ENCODE results near the gene SAMD5. TPM values are rescaled to one million over a fixed set of nuclear protein-coding genes. Genes with fewer than 3 reads are reported as not detected.

Gene SAMD5
- polyA plus RNA-seq, 1 donor from 2014 or later = 14.1 TPM

GRCh38 chr6:147563472-147563871 is 55.0 kb downstream of the SAMD5 start:
- Histone ChIP-seq H3F3A (ENCODE audit: insufficient read depth, low read length, poor library complexity, severe bottlenecking) (no peaks in the 10 kb centered on the region), H3K9ac (ENCODE audit: low read length) (no peak overlapping the region), H2AFZ (ENCODE audit: low read depth, low read length) (no peak overlapping the region), H3K79me2 (replicated peaks; ENCODE audit: insufficient read depth, low read length) (no peaks in the 10 kb centered on the region), H3K27ac (ENCODE audit: low read length) (no peak overlapping the region), H3K4me3 (ENCODE audit: low read length) (no peak overlapping the region), H3K27me3 (ENCODE audit: insufficient read depth, low read depth, low read length) (no peaks in the 10 kb centered on the region), H3K4me2 (ENCODE audit: low read length) (no peak overlapping the region), H4K20me1 (ENCODE audit: insufficient read depth) (no peaks in the 10 kb centered on the region), H3K36me3 (ENCODE audit: insufficient read depth, low read length) (no peaks in the 10 kb centered on the region), H3K9me2 (ENCODE audit: insufficient read depth, low read length) (no peaks in the 10 kb centered on the region), H3K9me3 (ENCODE audit: low read length) (no peaks in the 10 kb centered on the region)
- TF ChIP-seq RAD21 (conservative IDR thresholded peaks at IDR 0.05) = no peak
- TF ChIP-seq CTCF (IDR thresholded peaks at IDR 0.05; ENCODE audit: poor library complexity, severe bottlenecking) = no peak

DNA sequence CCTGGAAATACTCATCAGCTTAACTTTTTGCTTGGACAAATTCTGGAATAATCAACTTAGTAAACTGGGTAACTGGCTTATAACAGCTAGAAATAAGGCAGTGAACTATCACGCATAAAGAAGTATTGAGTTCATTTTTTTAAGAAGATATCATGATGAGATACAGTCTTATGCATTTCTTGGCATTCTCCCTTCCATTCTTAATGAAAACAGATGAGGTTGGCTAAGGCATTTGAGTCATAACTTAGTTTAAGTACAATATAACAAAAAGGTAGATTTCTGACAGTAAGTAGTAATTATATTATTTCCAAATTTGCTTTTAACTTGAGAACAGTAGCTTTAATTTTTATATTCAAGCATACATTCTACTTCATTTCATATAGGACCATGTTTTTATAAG is 56.1 kb downstream of the SAMD5 start:
- Histone ChIP-seq H3K4me3 (ENCODE audit: low read length) (no peak overlapping the region), H3K9ac (ENCODE audit: low read length) (no peak overlapping the region), H3K9me2 (ENCODE audit: insufficient read depth, low read length) (no peaks in the 10 kb centered on the region), H3K9me3 (ENCODE audit: low read length) (no peaks in the 10 kb centered on the region), H3K36me3 (ENCODE audit: insufficient read depth, low read length) (no peaks in the 10 kb centered on the region), H3K4me2 (ENCODE audit: low read length) (no peak overlapping the region), H2AFZ (ENCODE audit: low read depth, low read length) (no peak overlapping the region), H3F3A (ENCODE audit: insufficient read depth, low read length, poor library complexity, severe bottlenecking) (no peaks in the 10 kb centered on the region), H3K79me2 (replicated peaks; ENCODE audit: insufficient read depth, low read length) (no peaks in the 10 kb centered on the region), H3K27ac (ENCODE audit: low read length) (no peak overlapping the region), H4K20me1 (ENCODE audit: insufficient read depth) (no peaks in the 10 kb centered on the region), H3K27me3 (ENCODE audit: insufficient read depth, low read depth, low read length) (no peaks in the 10 kb centered on the region)
- TF ChIP-seq EZH2 (IDR thresholded peaks at IDR 0.05; ENCODE audit: borderline replicate concordance, insufficient read depth, low read length, poor library complexity, severe bottlenecking) (no peak), POLR2AphosphoS5 (IDR thresholded peaks at IDR 0.05) (no peak), SMC3 (conservative IDR thresholded peaks at IDR 0.05; ENCODE audit: poor library complexity) (no peak), MXI1 (conservative IDR thresholded peaks at IDR 0.05; ENCODE audit: poor library complexity, severe bottlenecking) (no peak), CTCF (IDR thresholded peaks at IDR 0.05; ENCODE audit: poor library complexity, severe bottlenecking) (no peak), RAD21 (conservative IDR thresholded peaks at IDR 0.05) (no peak), TAF1 (IDR thresholded peaks at IDR 0.05; ENCODE audit: low read depth) (no peak), EP300 (conservative IDR thresholded peaks at IDR 0.05; ENCODE audit: poor library complexity, severe bottlenecking) (no peak)
- TF ChIP-seq, protein P1, sequence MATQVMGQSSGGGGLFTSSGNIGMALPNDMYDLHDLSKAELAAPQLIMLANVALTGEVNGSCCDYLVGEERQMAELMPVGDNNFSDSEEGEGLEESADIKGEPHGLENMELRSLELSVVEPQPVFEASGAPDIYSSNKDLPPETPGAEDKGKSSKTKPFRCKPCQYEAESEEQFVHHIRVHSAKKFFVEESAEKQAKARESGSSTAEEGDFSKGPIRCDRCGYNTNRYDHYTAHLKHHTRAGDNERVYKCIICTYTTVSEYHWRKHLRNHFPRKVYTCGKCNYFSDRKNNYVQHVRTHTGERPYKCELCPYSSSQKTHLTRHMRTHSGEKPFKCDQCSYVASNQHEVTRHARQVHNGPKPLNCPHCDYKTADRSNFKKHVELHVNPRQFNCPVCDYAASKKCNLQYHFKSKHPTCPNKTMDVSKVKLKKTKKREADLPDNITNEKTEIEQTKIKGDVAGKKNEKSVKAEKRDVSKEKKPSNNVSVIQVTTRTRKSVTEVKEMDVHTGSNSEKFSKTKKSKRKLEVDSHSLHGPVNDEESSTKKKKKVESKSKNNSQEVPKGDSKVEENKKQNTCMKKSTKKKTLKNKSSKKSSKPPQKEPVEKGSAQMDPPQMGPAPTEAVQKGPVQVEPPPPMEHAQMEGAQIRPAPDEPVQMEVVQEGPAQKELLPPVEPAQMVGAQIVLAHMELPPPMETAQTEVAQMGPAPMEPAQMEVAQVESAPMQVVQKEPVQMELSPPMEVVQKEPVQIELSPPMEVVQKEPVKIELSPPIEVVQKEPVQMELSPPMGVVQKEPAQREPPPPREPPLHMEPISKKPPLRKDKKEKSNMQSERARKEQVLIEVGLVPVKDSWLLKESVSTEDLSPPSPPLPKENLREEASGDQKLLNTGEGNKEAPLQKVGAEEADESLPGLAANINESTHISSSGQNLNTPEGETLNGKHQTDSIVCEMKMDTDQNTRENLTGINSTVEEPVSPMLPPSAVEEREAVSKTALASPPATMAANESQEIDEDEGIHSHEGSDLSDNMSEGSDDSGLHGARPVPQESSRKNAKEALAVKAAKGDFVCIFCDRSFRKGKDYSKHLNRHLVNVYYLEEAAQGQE (IDR thresholded peaks at IDR 0.05; ENCODE audit: borderline replicate concordance) = no peak
